ENCODE measurements around the gene CCM2L.

DNA sequence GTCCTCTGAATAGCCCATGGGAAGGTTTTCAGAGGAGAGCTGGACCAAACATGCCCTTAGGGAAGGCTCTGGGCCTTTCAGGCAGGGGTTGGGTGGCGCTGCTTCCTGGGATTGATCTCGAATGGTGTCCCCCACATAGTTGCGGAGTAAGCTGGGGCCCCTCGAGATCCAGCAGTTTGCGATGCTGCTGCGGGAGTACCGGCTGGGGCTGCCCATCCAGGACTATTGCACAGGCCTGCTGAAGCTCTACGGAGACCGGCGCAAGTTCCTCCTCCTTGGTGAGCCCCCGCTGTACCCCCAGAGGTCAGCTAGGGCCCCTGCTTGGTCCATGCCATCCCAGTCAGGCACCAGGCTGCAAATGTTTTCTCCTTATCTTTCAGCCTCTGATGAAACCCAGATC lies 19.3 kb downstream of the CCM2L start:
- TF ChIP-seq, protein P1, sequence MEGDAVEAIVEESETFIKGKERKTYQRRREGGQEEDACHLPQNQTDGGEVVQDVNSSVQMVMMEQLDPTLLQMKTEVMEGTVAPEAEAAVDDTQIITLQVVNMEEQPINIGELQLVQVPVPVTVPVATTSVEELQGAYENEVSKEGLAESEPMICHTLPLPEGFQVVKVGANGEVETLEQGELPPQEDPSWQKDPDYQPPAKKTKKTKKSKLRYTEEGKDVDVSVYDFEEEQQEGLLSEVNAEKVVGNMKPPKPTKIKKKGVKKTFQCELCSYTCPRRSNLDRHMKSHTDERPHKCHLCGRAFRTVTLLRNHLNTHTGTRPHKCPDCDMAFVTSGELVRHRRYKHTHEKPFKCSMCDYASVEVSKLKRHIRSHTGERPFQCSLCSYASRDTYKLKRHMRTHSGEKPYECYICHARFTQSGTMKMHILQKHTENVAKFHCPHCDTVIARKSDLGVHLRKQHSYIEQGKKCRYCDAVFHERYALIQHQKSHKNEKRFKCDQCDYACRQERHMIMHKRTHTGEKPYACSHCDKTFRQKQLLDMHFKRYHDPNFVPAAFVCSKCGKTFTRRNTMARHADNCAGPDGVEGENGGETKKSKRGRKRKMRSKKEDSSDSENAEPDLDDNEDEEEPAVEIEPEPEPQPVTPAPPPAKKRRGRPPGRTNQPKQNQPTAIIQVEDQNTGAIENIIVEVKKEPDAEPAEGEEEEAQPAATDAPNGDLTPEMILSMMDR (IDR thresholded peaks at IDR 0.05; ENCODE audit: low read depth, low read length, poor library complexity, severe bottlenecking): no peak
- no peak for TF ChIP-seq EZH2phosphoT487 (IDR thresholded peaks at IDR 0.05; ENCODE audit: borderline replicate concordance, low read length)
